B cell (primary cell): ENCODE measurements around the gene ATRNL1.

Experiments used
- CTCF ChIP-seq: fragments of 200-600 bp; IDR thresholded peaks from one replicate; pipeline ENCODE4 v1.8.0; 2022; ENCODE audit warnings: antibody characterized with exemption, mild to moderate bottlenecking
- EZH2 ChIP-seq: IDR thresholded peaks from 2 replicates; pipeline ENCODE4 v1.6.1; 2012; ENCODE audit warnings: borderline replicate concordance, low read depth, mild to moderate bottlenecking, moderate library complexity, low read length; ENCODE audit not compliant: insufficient read depth, poor library complexity, severe bottlenecking

- TF ChIP-seq CTCF, result no peak
- no peak for TF ChIP-seq EZH2
Observed at GRCh38 chr10:115857856-115858255, 764.7 kb downstream of the ATRNL1 start.
